ENCODE data around the gene LPP. TPM values are rescaled to one million over a fixed set of nuclear protein-coding genes. Genes with fewer than 3 reads are reported as not detected.

Gene LPP
- total RNA-seq, 1 donor from 2014 or later: 184 TPM

DNA sequence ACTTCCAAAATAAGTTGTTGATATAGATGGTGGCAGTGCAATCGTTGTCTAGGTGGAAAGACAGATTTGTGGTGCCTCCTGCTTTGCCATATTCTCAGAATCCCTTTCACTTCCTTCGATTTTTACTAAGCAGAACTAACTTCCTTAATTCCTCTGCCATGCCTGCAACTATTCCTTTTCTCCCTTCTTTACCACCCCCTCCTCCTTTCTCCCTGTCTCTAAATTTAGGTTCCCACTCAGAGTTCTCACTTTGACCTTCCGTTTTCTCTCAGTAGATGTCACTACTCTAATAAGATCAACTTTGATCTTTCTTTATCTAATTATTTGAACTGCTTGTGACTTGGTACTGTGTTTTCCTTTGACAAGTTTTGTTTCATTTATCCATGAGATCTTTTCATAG, 351.2 kb downstream of the LPP start:
- no peak for DNase-seq (ENCODE audit: extremely low spot score, unreplicated experiment)
- Mint-ChIP-seq H3K4me3 (ENCODE audit: unreplicated experiment) (no peak overlapping the region), H3K9me3 (ENCODE audit: unreplicated experiment) (peaks cover 29% of the 10 kb centered on the region), H3K36me3 (ENCODE audit: unreplicated experiment) (peaks cover 28% of the 10 kb centered on the region), H3K27ac (ENCODE audit: unreplicated experiment) (peak overlapping the region; percentile 28), H3K27me3 (ENCODE audit: unreplicated experiment) (no peaks in the 10 kb centered on the region), H3K4me1 (ENCODE audit: unreplicated experiment) (peaks cover 39% of the 10 kb centered on the region)
- TF ChIP-seq CTCF (IDR thresholded peaks at IDR 0.05): no peak

DNA sequence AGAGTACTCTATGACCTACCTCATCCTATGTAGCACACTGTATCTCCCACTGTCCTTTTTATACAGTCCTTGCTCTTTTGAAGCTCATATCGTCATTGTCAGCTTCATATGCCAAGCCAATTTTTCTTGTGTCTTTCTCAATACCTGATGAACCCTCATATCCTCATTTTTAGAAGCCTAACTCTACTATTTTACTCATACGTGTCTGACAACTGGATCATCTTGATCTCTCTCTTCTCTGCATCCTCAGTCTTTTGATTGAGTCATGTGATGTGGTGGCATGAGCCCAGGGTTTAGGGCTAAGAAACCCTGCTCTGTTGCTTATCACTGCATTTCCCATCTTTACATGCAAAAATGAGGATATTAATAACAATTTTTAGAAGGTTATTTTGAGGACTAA, 352.0 kb downstream of the LPP start:
- Mint-ChIP-seq H3K27ac (ENCODE audit: unreplicated experiment) (peak overlapping the region; percentile 88), H3K4me1 (ENCODE audit: unreplicated experiment) (peaks cover 46% of the 10 kb centered on the region), H3K36me3 (ENCODE audit: unreplicated experiment) (peaks cover 28% of the 10 kb centered on the region), H3K27me3 (ENCODE audit: unreplicated experiment) (no peaks in the 10 kb centered on the region), H3K9me3 (ENCODE audit: unreplicated experiment) (peaks cover 29% of the 10 kb centered on the region), H3K4me3 (ENCODE audit: unreplicated experiment) (no peak overlapping the region)
- TF ChIP-seq CTCF (IDR thresholded peaks at IDR 0.05): no peak
- no peak for DNase-seq (ENCODE audit: extremely low spot score, unreplicated experiment)

DNA sequence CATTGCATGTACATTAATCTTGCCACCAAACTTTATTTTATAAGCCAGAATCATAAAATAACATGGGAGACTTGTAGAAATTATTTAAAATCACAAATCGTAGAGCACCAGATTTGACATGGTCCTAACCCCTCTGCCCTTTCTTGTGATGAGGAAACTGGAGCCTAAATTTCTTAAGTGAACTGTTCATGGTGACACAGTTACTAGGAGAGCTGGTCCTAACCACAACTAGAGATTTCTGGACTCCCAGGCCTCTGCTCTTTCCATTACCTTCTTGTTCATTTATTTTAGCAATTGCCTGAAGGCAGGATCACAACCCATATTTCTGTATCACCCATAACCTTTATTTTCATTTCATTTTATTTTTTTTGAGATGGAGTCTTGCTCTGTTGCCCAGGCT, 352.5 kb downstream of the LPP start:
- no peak for DNase-seq (ENCODE audit: extremely low spot score, unreplicated experiment)
- Mint-ChIP-seq H3K27me3 (ENCODE audit: unreplicated experiment) (no peaks in the 10 kb centered on the region), H3K9me3 (ENCODE audit: unreplicated experiment) (peaks cover 29% of the 10 kb centered on the region), H3K27ac (ENCODE audit: unreplicated experiment) (peak overlapping the region; percentile 88), H3K4me3 (ENCODE audit: unreplicated experiment) (no peak overlapping the region), H3K4me1 (ENCODE audit: unreplicated experiment) (peaks cover 49% of the 10 kb centered on the region), H3K36me3 (ENCODE audit: unreplicated experiment) (peaks cover 28% of the 10 kb centered on the region)
- no peak for TF ChIP-seq CTCF (IDR thresholded peaks at IDR 0.05)

DNA sequence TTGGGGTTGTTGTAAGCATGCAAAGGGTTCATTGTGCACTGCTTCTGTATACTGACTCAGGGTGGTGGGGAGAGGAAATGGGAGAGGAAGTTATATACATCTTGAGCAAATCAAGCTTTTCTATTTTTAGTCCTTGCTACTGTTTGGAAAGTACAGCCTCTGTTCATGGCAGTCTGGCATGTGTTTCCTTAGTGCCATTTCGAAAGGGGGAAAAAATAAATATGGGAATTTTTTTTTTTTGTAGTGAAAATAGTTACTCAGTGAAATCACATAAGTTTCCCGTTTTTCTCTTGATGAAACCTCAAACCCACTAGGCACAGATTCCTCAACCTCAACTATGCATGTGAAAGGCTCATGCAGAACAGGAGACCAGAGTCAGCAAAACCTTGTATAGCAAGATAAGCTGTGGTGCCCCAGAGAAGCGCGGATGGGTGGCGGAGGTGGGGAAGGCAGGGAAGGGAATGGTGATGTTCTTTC, 353.3 kb downstream of the LPP start:
- TF ChIP-seq CTCF (IDR thresholded peaks at IDR 0.05): no peak
- H3K27me3 Mint-ChIP-seq (ENCODE audit: unreplicated experiment): no peaks in the 10 kb centered on the region
- peak overlapping the region; percentile 88 for H3K27ac Mint-ChIP-seq (ENCODE audit: unreplicated experiment)
- peaks cover 26% of the 10 kb centered on the region for H3K9me3 Mint-ChIP-seq (ENCODE audit: unreplicated experiment)
- no peak for DNase-seq (ENCODE audit: extremely low spot score, unreplicated experiment)
- peaks cover 25% of the 10 kb centered on the region for H3K36me3 Mint-ChIP-seq (ENCODE audit: unreplicated experiment)
- H3K4me3 Mint-ChIP-seq (ENCODE audit: unreplicated experiment): peak overlapping the region; percentile 51
- peaks cover 53% of the 10 kb centered on the region for H3K4me1 Mint-ChIP-seq (ENCODE audit: unreplicated experiment)

DNA sequence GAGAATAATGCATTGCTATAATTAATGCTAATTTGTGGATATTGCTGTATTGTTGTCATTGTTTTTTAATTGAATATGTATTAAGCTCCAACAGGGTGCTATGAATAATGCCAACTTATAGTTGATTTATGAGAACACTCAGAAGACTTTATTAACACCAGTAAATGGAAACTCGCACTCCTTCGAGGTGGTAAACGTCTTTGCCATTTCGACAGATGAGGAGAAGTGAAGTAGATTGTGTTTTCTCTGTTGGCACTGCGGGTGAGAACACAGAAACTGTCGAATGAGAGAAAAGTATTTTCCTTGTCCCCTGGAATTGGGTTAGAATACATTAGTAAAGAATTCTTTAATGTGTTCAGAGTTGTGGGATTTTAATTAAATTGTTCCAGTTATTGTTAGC, 354.5 kb downstream of the LPP start:
- no peak for TF ChIP-seq CTCF (IDR thresholded peaks at IDR 0.05)
- peaks cover 59% of the 10 kb centered on the region for H3K4me1 Mint-ChIP-seq (ENCODE audit: unreplicated experiment)
- H3K36me3 Mint-ChIP-seq (ENCODE audit: unreplicated experiment): peaks cover 26% of the 10 kb centered on the region
- peak overlapping the region; percentile 88 for H3K27ac Mint-ChIP-seq (ENCODE audit: unreplicated experiment)
- peaks cover 23% of the 10 kb centered on the region for H3K9me3 Mint-ChIP-seq (ENCODE audit: unreplicated experiment)
- H3K4me3 Mint-ChIP-seq (ENCODE audit: unreplicated experiment): no peak overlapping the region
- DNase-seq (ENCODE audit: extremely low spot score, unreplicated experiment): no peak
- no peaks in the 10 kb centered on the region for H3K27me3 Mint-ChIP-seq (ENCODE audit: unreplicated experiment)

Data from osteocyte (in vitro differentiated cells).